Measurements from ENCODE around the gene FUNDC2.

The FUNDC2 gene

GRCh38 chrX:155054255-155054654, 27.6 kb downstream of the FUNDC2 start:
- no peak for TF ChIP-seq CTCF (IDR thresholded peaks at IDR 0.05)
- Histone ChIP-seq H3K27me3 (no peaks in the 10 kb centered on the region), H3K9me3 (no peaks in the 10 kb centered on the region)

GRCh38 chrX:155055494-155055893, 28.9 kb downstream of the FUNDC2 start:
- H3K9me3 ChIP-seq: no peaks in the 10 kb centered on the region
- H3K4me1 ChIP-seq (ENCODE audit: control insufficient read depth in 1 of 2, insufficient read depth in 1 of 2, low read depth in 1 of 2, low read length in 1 of 2): peaks cover 6 to 7% of the 10 kb centered on the region in 2 experiments
- no peak overlapping the region for H3K27ac ChIP-seq
- TF ChIP-seq CTCF (IDR thresholded peaks at IDR 0.05): no peak
- H3K27me3 ChIP-seq: no peaks in the 10 kb centered on the region
- H3K4me3 ChIP-seq (ENCODE audit: low read depth in 1 of 2, low read length in 1 of 2): no peak overlapping the region
- H3K36me3 ChIP-seq: no peaks in the 10 kb centered on the region

More at GRCh38 chrX:155054255-155054654, 27.6 kb downstream of the FUNDC2 start:
- Histone ChIP-seq H3K36me3 (no peaks in the 10 kb centered on the region), H3K4me3 (ENCODE audit: low read depth in 1 of 2, low read length in 1 of 2) (no peak overlapping the region), H3K27ac (no peak overlapping the region), H3K4me1 (ENCODE audit: control insufficient read depth in 1 of 2, insufficient read depth in 1 of 2, low read depth in 1 of 2, low read length in 1 of 2) (peaks cover 6 to 7% of the 10 kb centered on the region in 2 experiments)

- Histone ChIP-seq H3K36me3 (no peaks in the 10 kb centered on the region), H3K4me1 (ENCODE audit: control insufficient read depth in 1 of 2, insufficient read depth in 1 of 2, low read depth in 1 of 2, low read length in 1 of 2) (peaks cover 6 to 7% of the 10 kb centered on the region in 2 experiments), H3K27me3 (no peaks in the 10 kb centered on the region), H3K27ac (no peak overlapping the region), H3K9me3 (no peaks in the 10 kb centered on the region), H3K4me3 (ENCODE audit: low read depth in 1 of 2, low read length in 1 of 2) (no peak overlapping the region)
- no peak for TF ChIP-seq CTCF (IDR thresholded peaks at IDR 0.05)
Measured at GRCh38 chrX:155056471-155056870, 29.8 kb downstream of the FUNDC2 start.

GRCh38 chrX:155056877-155057792, 30.5 kb downstream of the FUNDC2 start:
- Histone ChIP-seq H3K27ac (no peak overlapping the region), H3K4me1 (ENCODE audit: control insufficient read depth in 1 of 2, insufficient read depth in 1 of 2, low read depth in 1 of 2, low read length in 1 of 2) (peaks cover 6 to 7% of the 10 kb centered on the region in 2 experiments), H3K36me3 (no peaks in the 10 kb centered on the region), H3K9me3 (no peaks in the 10 kb centered on the region), H3K27me3 (no peaks in the 10 kb centered on the region), H3K4me3 (ENCODE audit: low read depth in 1 of 2, low read length in 1 of 2) (peak overlapping the region in 1 of 2 experiments; percentile 17)
- peak; percentile 85 for TF ChIP-seq CTCF (IDR thresholded peaks at IDR 0.05)

DNA sequence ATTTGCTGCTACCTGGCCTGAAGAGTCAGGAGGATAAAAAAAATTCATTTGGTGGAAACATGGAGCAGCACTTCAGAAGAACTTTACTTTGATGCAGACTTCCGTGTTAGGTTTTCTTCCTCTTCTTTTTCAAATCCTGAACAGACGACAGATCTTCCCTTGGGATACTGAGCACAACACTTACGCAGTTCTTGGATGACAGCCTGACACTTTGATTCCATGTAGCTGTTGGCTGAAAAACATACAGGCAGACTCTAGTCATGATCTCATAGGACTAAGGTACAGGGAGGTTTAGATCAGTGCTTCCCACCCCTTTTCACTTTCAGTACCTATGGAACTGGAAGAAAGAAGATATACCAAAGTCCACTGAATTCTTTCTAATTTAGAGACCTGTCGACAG, 35.1 kb downstream of the FUNDC2 start:
- TF ChIP-seq CTCF (IDR thresholded peaks at IDR 0.05): no peak
- Histone ChIP-seq H3K4me3 (ENCODE audit: low read depth in 1 of 2, low read length in 1 of 2) (no peak overlapping the region), H3K36me3 (no peaks in the 10 kb centered on the region), H3K4me1 (ENCODE audit: control insufficient read depth in 1 of 2, insufficient read depth in 1 of 2, low read depth in 1 of 2, low read length in 1 of 2) (peaks cover 6 to 7% of the 10 kb centered on the region in 2 experiments), H3K9me3 (no peaks in the 10 kb centered on the region), H3K27me3 (no peaks in the 10 kb centered on the region), H3K27ac (no peak overlapping the region)

All from neutrophil (primary cell).